ENCODE results near the gene CCDC68.
"Not testable (repeated sequence)": the region's sequence is repeated elsewhere in the genome, so short reads cannot be mapped to it uniquely, and the experiment has no call there.

DNA sequence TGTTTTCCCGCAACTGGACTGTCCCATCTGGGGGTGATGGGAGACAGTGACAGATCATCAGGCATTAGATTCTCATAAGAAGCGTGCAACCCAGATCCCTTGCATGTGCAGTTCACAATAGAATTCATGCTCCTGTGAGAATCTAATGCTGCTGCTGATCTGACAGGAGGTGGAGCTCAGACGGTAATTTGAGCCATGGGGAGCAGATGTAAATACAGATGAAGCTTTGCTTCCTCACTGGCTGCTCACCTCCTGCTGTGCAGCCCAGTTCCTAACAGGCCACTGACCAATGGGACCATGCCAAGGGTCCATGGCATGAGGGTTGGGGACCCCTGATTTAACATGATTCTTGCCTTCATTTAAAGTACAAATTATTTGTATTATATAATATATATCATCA lies 104.2 kb downstream of the CCDC68 start:
- TF ChIP-seq, protein P1, sequence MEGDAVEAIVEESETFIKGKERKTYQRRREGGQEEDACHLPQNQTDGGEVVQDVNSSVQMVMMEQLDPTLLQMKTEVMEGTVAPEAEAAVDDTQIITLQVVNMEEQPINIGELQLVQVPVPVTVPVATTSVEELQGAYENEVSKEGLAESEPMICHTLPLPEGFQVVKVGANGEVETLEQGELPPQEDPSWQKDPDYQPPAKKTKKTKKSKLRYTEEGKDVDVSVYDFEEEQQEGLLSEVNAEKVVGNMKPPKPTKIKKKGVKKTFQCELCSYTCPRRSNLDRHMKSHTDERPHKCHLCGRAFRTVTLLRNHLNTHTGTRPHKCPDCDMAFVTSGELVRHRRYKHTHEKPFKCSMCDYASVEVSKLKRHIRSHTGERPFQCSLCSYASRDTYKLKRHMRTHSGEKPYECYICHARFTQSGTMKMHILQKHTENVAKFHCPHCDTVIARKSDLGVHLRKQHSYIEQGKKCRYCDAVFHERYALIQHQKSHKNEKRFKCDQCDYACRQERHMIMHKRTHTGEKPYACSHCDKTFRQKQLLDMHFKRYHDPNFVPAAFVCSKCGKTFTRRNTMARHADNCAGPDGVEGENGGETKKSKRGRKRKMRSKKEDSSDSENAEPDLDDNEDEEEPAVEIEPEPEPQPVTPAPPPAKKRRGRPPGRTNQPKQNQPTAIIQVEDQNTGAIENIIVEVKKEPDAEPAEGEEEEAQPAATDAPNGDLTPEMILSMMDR (conservative IDR thresholded peaks at IDR 0.05; ENCODE audit: low read depth, low read length), result not testable (repeated sequence)
- TF ChIP-seq EZH2 (IDR thresholded peaks at IDR 0.05; ENCODE audit: low read length, unreplicated experiment); EZH2phosphoT487 (IDR thresholded peaks at IDR 0.05; ENCODE audit: borderline replicate concordance, low read length): not testable (repeated sequence)
